Stimulated activated CD8-positive, alpha-beta memory T cell treated with anti-CD3 and anti-CD28 coated beads, Interleukin-15, amount 100 ng/mL, for 24 hours (primary cell): ENCODE measurements around the gene RAB8B.

Experiments used
- DNase-seq: peaks from one replicate; pipeline ENCODE4 v3.0.0-alpha.2; 2020; ENCODE audit warnings: low read depth

RAB8B gene

GRCh38 chr15:63185206-63185605 lies 4.2 kb upstream of the RAB8B start:
- no peak for DNase-seq

GRCh38 chr15:63186065-63186464 lies 3.3 kb upstream of the RAB8B start:
- DNase-seq, result no peak

DNA sequence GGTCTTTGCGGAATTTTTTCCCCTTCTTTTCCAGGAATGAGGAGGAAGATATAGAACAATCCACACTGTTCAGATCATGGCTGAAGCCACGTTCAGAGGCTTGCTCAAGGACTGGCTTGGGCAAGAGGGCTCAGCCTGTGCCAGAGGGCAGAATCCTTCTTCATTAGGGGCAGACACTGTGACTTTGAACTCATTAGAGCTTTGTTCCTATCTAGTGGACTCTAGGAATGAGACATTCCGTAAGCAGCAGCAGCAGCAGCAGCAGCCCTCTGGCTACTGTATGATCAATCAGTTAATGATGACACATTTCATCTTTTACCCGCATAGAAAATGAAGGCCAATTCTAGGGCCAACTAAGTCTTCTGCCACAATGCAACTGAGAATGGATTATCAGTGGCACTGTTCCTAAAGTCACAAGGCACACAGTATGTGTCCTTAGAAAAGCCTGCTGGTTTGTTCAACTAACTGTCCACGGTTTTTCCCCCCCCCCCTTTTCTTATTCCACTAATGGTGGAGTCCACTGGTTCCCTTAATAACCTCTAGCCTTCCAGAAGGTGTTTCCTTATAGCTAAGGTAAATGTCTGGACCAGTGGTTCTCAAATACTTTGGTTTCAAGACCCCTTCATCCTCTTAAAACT lies 1.7 kb upstream of the RAB8B start:
- no peak for DNase-seq

GRCh38 chr15:63188247-63188925 lies 1.0 kb upstream of the RAB8B start:
- no peak for DNase-seq

GRCh38 chr15:63189941-63190768 lies 749 bp downstream of the RAB8B start:
- DNase-seq, result no peak

GRCh38 chr15:63190769-63191649 lies 1.6 kb downstream of the RAB8B start:
- DNase-seq, result no peak

DNA sequence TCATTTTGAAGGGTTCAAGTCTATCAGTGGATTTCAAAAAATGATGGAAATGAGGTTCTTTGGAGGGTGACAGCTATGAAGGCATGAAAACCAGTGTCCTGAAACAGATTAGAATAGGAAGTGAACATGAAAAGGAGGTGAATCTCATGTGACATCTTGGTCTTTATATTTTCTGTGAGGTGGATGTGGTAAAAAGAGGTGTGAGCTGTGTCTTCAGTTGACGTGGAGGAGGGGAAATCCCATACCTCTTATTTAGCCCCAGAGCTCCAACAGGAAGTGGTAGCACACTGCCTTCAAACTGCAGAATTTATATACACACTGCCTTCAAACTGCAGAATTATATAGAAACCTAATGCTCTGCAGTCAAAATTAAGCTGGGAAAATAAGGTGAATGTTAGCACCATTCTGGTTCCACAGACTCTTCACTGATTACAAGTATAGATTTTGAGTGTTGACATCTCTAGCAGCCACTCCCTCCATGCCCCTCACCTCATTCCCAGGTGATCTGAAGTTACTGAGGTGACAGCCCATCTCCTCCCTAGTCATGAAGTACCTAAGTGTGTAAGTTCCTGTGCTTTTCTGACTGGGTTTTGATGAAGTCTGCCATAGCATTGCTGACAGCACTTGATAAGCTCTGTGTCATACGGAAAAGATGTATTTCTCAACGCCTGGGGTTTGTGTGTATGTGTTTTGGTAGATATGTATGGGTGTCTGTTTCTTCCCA lies 2.7 kb downstream of the RAB8B start:
- DNase-seq, result no peak

GRCh38 chr15:63192619-63193206 lies 3.3 kb downstream of the RAB8B start:
- DNase-seq, result no peak

GRCh38 chr15:63194302-63194701 lies 4.9 kb downstream of the RAB8B start:
- DNase-seq, result no peak

DNA sequence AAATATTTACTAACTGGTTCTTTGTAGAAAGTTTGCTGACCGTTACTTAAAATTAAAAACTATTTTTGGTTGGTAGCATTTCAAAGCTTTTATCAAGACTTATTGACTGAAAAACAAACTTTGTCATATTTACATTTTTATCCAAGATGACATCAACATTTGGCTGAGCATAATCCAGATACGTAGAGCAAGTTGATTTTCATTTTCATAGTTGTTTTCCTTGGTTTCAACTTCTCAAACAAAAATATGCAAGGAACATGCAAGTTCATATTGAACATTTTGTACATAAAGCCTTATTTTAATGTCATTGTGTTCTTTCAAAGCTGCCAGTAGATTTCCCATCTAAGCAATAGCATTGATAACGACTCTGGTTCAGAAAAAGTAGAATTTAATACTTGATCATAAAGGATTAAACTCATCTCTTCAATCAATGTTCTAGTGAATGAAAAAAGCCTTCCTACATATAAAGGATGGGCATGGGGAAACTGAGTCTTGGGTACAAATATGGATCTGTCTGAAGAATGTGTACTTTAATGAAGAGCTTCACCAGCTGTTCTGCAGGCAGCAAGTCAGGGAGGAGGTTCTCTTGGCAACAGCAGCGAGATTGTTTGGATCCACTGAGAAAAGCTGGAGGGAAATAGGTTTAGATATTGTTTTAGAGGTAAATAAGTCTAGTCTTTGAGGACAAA lies 5.6 kb downstream of the RAB8B start:
- no peak for DNase-seq

DNA sequence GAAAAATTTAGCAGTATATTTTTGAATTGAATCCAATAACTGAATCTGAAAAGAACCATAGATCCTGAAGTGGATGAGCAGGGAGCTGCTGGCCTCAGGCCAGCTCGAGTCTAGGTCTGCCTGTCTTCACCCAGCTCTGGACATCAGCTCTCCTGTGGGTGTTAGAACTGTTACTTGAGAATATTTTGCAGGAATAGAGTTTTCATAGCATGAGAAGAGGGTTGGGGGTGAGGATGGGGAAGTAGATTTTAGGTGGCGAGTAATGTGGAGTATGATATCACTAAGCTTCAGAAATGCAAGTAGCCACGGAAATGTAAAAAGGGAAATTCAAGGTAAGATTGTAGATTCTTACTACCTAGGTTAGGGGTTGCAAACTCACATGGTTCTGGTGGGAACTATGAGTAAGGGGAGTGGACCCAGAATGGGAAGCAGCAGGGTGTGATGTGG lies 6.2 kb downstream of the RAB8B start:
- DNase-seq, result no peak

GRCh38 chr15:63196842-63197241 lies 7.4 kb downstream of the RAB8B start:
- no peak for DNase-seq

GRCh38 chr15:63197626-63198025 lies 8.2 kb downstream of the RAB8B start:
- DNase-seq, result no peak

- no peak for DNase-seq
These were observed 9.2 kb downstream of the RAB8B start for GRCh38 chr15:63198371-63199250.

DNA sequence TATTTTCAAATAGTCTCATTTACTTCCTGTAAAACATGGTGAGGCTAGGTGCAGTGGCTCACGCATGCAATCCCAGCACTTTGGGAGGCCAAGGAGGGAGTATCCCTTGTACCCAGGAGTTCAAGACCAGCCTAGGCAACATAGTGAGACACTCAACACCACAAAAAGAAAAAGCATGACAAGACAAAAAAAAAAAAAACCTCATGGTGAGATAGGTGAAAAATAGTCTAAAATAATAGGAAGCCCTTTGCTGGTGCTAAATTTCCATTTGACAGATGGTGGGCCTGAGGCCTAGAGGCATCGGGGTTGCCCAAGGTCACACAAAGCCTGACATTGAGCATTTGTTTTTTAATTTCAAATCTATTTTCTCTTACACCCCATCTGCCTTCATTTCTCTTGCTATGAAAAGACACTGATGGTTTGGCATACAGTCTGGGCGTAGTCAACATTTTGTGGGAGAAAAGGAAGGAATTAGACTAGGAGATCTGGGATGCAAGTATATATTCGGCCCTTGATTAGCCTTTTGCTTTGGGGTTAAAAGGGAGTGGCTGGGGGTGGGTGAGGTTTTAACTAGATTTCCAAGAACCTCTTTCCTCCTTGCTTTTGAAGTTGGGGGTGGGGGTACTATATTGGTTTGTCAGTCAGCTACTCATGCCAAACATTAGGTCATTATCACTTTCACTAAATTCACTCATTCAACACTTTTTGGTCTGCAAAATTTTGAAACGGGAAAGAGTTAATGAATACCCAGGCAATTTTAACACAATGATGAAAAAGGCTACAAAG lies 11.3 kb downstream of the RAB8B start:
- DNase-seq, result no peak

- DNase-seq, result no peak
These were observed 13.5 kb downstream of the RAB8B start for GRCh38 chr15:63202861-63203260.

GRCh38 chr15:63203451-63204090 lies 14.2 kb downstream of the RAB8B start:
- no peak for DNase-seq

- DNase-seq, result no peak
These were observed 16.7 kb downstream of the RAB8B start for GRCh38 chr15:63206079-63206478.
